CD14-positive monocyte (primary cell): ENCODE results near the gene FAM181A. TPM values are rescaled to one million over a fixed set of nuclear protein-coding genes. Genes with fewer than 3 reads are reported as not detected.

Experiments used
- DNase-seq, 3 donors: peaks; one replicate each; pipeline ENCODE4 v3.0.0-alpha.2; 2011 to 2022
- H2AFZ ChIP-seq: 2 replicates; pipeline ENCODE4 v1.6.0; 2012; ENCODE audit warnings: mild to moderate bottlenecking, low read depth, low read length, inconsistent platforms; ENCODE audit not compliant: insufficient read depth, poor library complexity, severe bottlenecking
- H3K27ac ChIP-seq, 2 donors: 1 replicate in 1 of 2; 2 replicates in 1 of 2; pipeline ENCODE4 v1.5.1; 2012 to 2013; ENCODE audit warnings: low read length in 2 of 2, control low read depth in 1 of 2, inconsistent platforms in 1 of 2, low read depth in 1 of 2, mild to moderate bottlenecking in 1 of 2
- H3K27me3 ChIP-seq, 2 donors: one replicate each; pipeline versions ENCODE4 v1.6.0 to v1.6.1; 2011 to 2013; ENCODE audit warnings: low read length in 2 of 2; ENCODE audit not compliant: control insufficient read depth in 2 of 2, insufficient read depth in 2 of 2
- H3K36me3 ChIP-seq, 2 donors: replicated peaks in 1 of 2; 1 replicate in 1 of 2; 2 replicates in 1 of 2; pipeline versions ENCODE4 v1.5.1 to v1.6.1; 2012 to 2013; ENCODE audit warnings: low read length in 2 of 2, control low read depth in 1 of 2, inconsistent platforms in 1 of 2, mild to moderate bottlenecking in 1 of 2; ENCODE audit not compliant: insufficient read depth in 2 of 2, control insufficient read depth in 1 of 2
- H3K4me1 ChIP-seq, 2 donors: 1 replicate in 1 of 2; 2 replicates in 1 of 2; pipeline versions ENCODE4 v1.5.1 to v1.6.1; 2012 to 2013; ENCODE audit warnings: low read length in 2 of 2, control low read depth in 1 of 2, inconsistent platforms in 1 of 2, mild to moderate bottlenecking in 1 of 2, moderate library complexity in 1 of 2; ENCODE audit not compliant: insufficient read depth in 2 of 2, control insufficient read depth in 1 of 2
- H3K4me2 ChIP-seq: replicated peaks from 2 replicates; pipeline ENCODE3; 2012; ENCODE audit warnings: low read length, moderate library complexity, mild to moderate bottlenecking; ENCODE audit not compliant: poor library complexity, severe bottlenecking; ENCODE audit errors: extremely low read depth
- H3K4me3 ChIP-seq, 3 experiments: fragments of 200-600 bp in 1 of 3; sonication (generic) in 1 of 3; replicated peaks in 1 of 3; 1 replicate in 2 of 3; 2 replicates in 1 of 3; pipeline ENCODE4 v1.5.1; 2011 to 2013; ENCODE audit warnings: low read length in 3 of 3, mild to moderate bottlenecking in 3 of 3, control low read depth in 2 of 3, low read depth in 2 of 3, inconsistent platforms in 1 of 3, moderate library complexity in 1 of 3
- H3K79me2 ChIP-seq: 2 replicates; pipeline ENCODE4 v1.6.0; 2012; ENCODE audit warnings: mild to moderate bottlenecking, control low read depth, inconsistent platforms, low read length, moderate library complexity; ENCODE audit not compliant: insufficient read depth
- H3K9ac ChIP-seq: 2 replicates; pipeline ENCODE4 v1.6.0; 2017; ENCODE audit warnings: low read length, mild to moderate bottlenecking; ENCODE audit not compliant: insufficient read depth, poor library complexity, severe bottlenecking
- H3K9me3 ChIP-seq, 2 donors: replicated peaks in 1 of 2; 1 replicate in 1 of 2; 2 replicates in 1 of 2; pipeline versions ENCODE4 v1.5.1 to v1.6.1; 2012 to 2013; ENCODE audit warnings: low read length in 2 of 2, control low read depth in 1 of 2; ENCODE audit not compliant: control insufficient read depth in 1 of 2, insufficient read depth in 1 of 2
- H4K20me1 ChIP-seq: 2 replicates; pipeline ENCODE4 v1.6.0; 2012; ENCODE audit warnings: mild to moderate bottlenecking, low read length, control low read depth, moderate library complexity; ENCODE audit not compliant: insufficient read depth
- H3K27ac Mint-ChIP-seq, 7 donors: one replicate each; pipeline ENCODE4 v1.8.0; 2020; ENCODE audit warnings: mild to moderate bottlenecking in 7 of 7, mixed read lengths in 7 of 7, moderate library complexity in 6 of 7, inconsistent platforms in 2 of 7
- H3K27me3 Mint-ChIP-seq, 3 donors: one replicate each; pipeline ENCODE4 v1.8.0; 2021 to 2022; ENCODE audit warnings: low read depth in 3 of 3, mild to moderate bottlenecking in 3 of 3, mixed read lengths in 3 of 3, moderate library complexity in 3 of 3, inconsistent platforms in 1 of 3
- H3K36me3 Mint-ChIP-seq, 2 donors: one replicate each; pipeline ENCODE4 v1.8.0; 2020; ENCODE audit warnings: mixed read lengths in 2 of 2, inconsistent platforms in 1 of 2, mild to moderate bottlenecking in 1 of 2
- H3K4me1 Mint-ChIP-seq: one replicate; pipeline ENCODE4 v1.8.0; 2020; ENCODE audit warnings: mild to moderate bottlenecking, mixed read lengths
- H3K4me3 Mint-ChIP-seq, 2 donors: one replicate each; pipeline ENCODE4 v1.8.0; 2020; ENCODE audit warnings: mild to moderate bottlenecking in 2 of 2, mixed read lengths in 2 of 2, moderate library complexity in 1 of 2
- H3K9me3 Mint-ChIP-seq, 7 donors: one replicate each; pipeline ENCODE4 v1.8.0; 2020 to 2022; ENCODE audit warnings: mixed read lengths in 7 of 7, mild to moderate bottlenecking in 6 of 7, moderate library complexity in 6 of 7, inconsistent platforms in 2 of 7
- WGBS: methylation state at CpG from one replicate; pipeline ENCODE4 v1.1.5; 2013; ENCODE audit warnings: missing lambda C conversion rate; ENCODE audit not compliant: insufficient coverage; 5-methylcytosine and 5-hydroxymethylcytosine counted together
- intact Hi-C, 2 donors: fragments of 100-400 bp; cut with micrococcal nuclease; formaldehyde crosslinking; loops; one replicate each; pipeline versions ENCODE4 v1.15.0 to v1.15.1; 2023
- polyA plus RNA-seq, 3 donors: library from polyadenylated mRNA; depleted of rRNA in 1 of 3; unstranded in 2 of 3; stranded (reverse) in 1 of 3; fragments of 300-500 nt in 2 of 3; fragments of >200 nt in 1 of 3; fragmentation: Illumina TruSeq in 2 of 3; gene quantifications; 1 replicate in 2 of 3; 2 replicates in 1 of 3; pipeline ENCODE4 v1.2.3, GENCODE V29; 2012 to 2021
- TF ChIP-seq, protein P1 (sequence below): fragments of 200-600 bp; IDR thresholded peaks from one replicate; pipeline ENCODE4 v1.8.0; 2022; ENCODE audit warnings: antibody characterized with exemption, mild to moderate bottlenecking

The FAM181A gene
- polyA plus RNA-seq, 3 donors: not detected

GRCh38 chr14:93970965-93971634, 44.0 kb downstream of the FAM181A start:
- Histone ChIP-seq H3K4me2 (peak overlapping the region; percentile 77), H3K9me3 (no peaks in the 10 kb centered on the region), H3K36me3 (no peaks in the 10 kb centered on the region), H3K4me1 (peaks cover 54 to 57% of the 10 kb centered on the region in 2 donors), H3K4me3 (peak overlapping the region; percentile 55 to 77 (median 69)), H3K9ac (peak overlapping the region; percentile 68), H4K20me1 (no peaks in the 10 kb centered on the region), H2AFZ (peak overlapping the region; percentile 73), H3K79me2 (no peaks in the 10 kb centered on the region), H3K27me3 (no peaks in the 10 kb centered on the region), H3K27ac (peak overlapping the region in 1 of 2 donors; percentile 83)
- peaks cover 68% of the 10 kb centered on the region for H3K4me1 Mint-ChIP-seq
- peak overlapping the region; percentile 90 to 98 for H3K4me3 Mint-ChIP-seq
- peak; percentile 75 to 86 (median 77) for DNase-seq
- peaks cover 3 to 14% (median 6%) of the 10 kb centered on the region in 3 donors for H3K27me3 Mint-ChIP-seq
- peaks cover 0 to 1% (median 0%) of the 10 kb centered on the region in 7 donors for H3K9me3 Mint-ChIP-seq
- H3K36me3 Mint-ChIP-seq: peaks cover 0 to 8% of the 10 kb centered on the region in 2 donors
- WGBS: 4% methylated on average over 3 of the region's 15 CpGs
- intact Hi-C loops: loop anchor here (1.0 to 2.0 kb wide), 3 partner anchors 11 to 30 kb away; no protein-coding TSS in a partner anchor
- TF ChIP-seq, protein P1, sequence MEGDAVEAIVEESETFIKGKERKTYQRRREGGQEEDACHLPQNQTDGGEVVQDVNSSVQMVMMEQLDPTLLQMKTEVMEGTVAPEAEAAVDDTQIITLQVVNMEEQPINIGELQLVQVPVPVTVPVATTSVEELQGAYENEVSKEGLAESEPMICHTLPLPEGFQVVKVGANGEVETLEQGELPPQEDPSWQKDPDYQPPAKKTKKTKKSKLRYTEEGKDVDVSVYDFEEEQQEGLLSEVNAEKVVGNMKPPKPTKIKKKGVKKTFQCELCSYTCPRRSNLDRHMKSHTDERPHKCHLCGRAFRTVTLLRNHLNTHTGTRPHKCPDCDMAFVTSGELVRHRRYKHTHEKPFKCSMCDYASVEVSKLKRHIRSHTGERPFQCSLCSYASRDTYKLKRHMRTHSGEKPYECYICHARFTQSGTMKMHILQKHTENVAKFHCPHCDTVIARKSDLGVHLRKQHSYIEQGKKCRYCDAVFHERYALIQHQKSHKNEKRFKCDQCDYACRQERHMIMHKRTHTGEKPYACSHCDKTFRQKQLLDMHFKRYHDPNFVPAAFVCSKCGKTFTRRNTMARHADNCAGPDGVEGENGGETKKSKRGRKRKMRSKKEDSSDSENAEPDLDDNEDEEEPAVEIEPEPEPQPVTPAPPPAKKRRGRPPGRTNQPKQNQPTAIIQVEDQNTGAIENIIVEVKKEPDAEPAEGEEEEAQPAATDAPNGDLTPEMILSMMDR: peak; percentile 55
- H3K27ac Mint-ChIP-seq: peak overlapping the region; percentile 23 to 91 (median 88)

DNA sequence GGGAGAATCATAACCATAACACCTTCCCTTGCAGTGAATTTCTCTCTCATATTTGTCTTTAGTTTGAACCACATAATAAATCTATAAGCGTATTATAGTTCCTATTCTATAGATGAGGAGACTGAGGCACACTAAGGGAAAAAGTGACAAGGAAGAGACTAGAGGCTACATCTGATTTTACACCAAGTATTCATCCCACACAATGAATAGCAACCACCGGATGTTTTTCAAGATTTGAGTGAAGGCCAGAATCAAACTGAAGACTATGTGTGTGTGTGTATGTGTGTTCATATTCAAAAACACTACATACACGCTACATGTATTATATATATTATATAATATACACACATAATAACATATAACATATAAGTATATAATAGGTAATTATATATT, 44.5 kb downstream of the FAM181A start:
- Mint-ChIP-seq H3K27me3 (peaks cover 3 to 14% (median 7%) of the 10 kb centered on the region in 3 donors), H3K4me3 (no peak overlapping the region), H3K9me3 (peaks cover 0 to 1% (median 0%) of the 10 kb centered on the region in 7 donors), H3K4me1 (peaks cover 68% of the 10 kb centered on the region), H3K36me3 (peaks cover 0 to 8% of the 10 kb centered on the region in 2 donors), H3K27ac (peak overlapping the region in 2 of 7 donors; percentile 78 to 91)
- no peaks in the 10 kb centered on the region for H3K36me3 ChIP-seq
- WGBS: no CpG with 5 or more reads among the region's 3 CpGs
- no peaks in the 10 kb centered on the region for H4K20me1 ChIP-seq
- intact Hi-C loops: loop anchor here (2.0 kb wide), 2 partner anchors 17 to 31 kb away; no protein-coding TSS in a partner anchor
- DNase-seq: no peak
- H3K27ac ChIP-seq: peak overlapping the region in 1 of 2 donors; percentile 83
- H3K9ac ChIP-seq: no peak overlapping the region
- peaks cover 57 to 60% of the 10 kb centered on the region in 2 donors for H3K4me1 ChIP-seq
- H3K79me2 ChIP-seq: no peaks in the 10 kb centered on the region
- TF ChIP-seq, protein P1: no peak
- peak overlapping the region; percentile 77 for H3K4me2 ChIP-seq
- no peaks in the 10 kb centered on the region for H3K27me3 ChIP-seq
- no peak overlapping the region for H2AFZ ChIP-seq
- H3K4me3 ChIP-seq: no peak overlapping the region
- no peaks in the 10 kb centered on the region for H3K9me3 ChIP-seq
